HG03175 (cell line): Measurements from ENCODE around the gene PRR14.

Source experiments
- ATAC-seq: cut with Tn5 transposase; IDR thresholded peaks from one replicate; pipeline ENCODE4 v1.9.1; 2021; ENCODE audit warnings: mild to moderate bottlenecking, moderate library complexity; ENCODE audit not compliant: unreplicated experiment

Gene PRR14

DNA sequence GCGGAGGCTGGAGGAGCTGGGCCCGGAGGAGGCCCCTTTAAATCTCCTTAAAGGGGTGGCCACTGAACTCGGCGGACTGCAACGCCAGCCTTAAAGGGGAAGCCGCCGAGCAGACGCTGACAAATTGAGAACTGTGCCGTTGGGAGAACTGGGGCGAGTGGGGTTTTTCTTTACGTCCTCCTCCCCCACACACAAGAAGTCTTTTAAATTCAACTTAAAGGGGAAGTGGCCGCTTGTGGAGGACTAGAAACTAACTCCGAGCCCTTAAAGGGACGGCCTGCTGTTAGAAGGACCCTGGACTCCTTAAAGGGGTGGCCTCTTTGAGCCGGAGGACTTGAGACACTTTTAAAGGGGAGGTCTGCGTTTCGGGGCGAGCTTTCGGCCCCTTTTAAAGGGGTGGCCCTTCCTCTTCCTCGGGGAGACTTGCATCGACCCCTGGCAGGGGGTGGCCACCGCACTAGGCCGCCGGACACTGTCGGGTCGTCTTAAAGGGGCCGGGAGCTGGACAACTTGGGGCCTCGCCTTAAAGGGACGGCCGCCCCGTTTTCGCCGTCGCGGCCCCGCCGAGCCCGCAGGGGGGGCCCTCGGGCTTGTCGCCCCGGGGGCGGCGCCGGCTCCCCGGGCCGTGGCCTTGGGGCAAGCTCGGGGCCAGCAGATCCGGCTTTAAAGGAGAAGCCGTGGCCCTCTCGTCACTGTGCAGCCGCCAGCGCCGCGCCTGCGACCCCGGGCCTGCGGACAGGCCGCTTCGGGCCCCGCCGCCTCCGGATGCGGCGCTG, 8.2 kb downstream of the PRR14 start:
- ATAC-seq, result peak; percentile 25

DNA sequence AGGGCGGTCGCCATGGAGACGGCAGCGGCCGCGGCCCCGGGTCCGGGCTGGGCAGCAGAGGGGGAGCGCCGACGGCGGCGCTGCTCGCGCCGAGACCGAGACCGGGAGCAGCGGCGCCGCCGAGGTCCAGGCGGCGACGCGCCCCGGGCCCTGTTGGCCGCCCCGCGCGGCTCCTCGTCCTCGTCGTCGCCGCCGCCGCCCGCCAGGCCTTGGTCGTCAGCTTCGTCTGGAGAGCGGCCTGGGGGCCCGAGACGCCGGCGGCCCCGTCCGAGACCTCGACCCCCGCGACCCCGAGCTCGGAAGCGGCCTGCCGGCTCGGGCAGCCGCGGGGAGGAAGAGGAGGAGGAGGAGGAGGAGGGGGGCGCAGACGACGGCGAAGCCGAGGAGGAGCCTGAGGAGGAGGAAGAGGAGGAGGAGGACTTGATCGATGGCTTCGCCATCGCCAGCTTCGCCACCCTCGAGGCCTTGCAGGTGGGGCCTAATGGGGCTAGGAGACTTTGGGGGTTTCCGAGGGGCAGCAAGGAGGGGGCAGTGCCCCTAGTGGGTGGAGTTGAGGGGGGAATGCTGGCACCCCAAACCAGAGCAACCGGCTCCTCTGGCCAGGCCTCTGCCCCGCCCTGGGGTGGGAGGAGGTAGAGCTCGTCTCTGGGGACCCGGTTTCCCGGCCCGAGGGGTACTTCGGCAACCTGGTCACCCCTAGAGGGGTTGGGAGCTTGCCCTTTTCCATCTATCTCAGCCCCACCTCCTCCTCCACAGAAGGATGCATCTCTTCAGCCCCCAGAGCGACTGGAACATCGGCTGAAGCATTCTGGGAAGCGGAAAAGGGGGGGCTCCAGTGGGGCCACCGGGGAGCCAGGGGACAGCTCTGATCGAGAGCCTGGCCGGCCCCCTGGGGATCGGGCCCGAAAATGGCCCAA, 9.0 kb downstream of the PRR14 start:
- no peak for ATAC-seq

DNA sequence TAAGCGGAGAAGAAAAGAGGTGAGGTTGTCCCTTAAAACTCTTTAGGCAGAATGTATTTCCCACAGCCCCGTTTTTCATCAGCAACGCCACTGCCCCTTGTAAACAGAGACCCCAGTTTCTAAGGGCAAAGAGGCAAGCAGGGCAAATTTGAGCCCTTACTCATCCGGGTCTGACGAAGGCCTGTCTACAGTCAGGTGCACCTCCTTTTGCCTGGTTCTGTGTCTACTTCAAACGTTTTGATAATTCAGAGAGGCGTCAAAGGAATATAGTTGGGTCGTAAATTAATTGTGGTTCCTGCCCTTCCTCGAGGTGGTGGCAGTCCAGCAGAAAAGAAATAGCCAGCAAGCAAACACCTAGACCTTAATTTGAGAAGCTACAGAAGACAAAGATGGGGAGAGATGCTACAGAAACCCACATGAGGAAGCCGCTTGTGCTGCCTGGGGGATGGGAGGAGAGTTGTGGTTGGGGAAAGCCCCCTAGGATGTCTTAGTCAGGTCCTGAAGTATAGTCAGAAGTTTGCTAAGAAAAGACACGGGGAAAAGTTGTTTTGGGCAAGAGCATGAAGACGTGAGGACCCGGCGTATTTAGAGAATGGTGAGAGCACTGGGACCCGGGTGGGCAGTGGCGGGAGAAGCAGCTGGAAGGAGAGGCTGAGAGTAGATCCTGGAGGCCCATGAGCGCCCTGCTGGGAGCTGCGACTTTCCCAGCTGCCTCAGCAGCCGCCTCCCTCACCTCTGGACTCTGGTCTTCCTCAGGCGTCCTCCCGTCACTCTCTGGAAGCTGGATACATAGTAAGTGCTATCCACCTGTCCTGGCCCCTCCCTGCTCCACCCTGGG, 9.9 kb downstream of the PRR14 start:
- ATAC-seq, result no peak

DNA sequence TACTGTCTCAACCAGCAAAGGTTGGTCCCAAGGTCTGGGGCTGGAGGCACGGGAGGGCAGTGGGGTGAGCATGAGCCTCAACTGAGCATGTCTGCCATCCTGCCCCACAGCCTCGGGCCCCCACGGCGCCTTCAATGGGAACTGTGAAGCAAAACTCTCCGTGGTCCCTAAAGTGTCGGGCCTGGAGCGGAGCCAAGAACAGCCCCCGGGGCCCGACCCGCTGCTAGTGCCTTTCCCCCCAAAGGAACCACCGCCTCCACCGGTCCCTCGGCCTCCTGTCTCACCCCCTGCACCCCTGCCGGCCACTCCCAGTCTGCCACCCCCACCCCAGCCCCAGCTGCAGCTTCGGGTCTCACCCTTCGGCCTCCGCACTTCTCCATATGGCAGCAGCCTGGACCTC, 11.7 kb downstream of the PRR14 start:
- no peak for ATAC-seq

DNA sequence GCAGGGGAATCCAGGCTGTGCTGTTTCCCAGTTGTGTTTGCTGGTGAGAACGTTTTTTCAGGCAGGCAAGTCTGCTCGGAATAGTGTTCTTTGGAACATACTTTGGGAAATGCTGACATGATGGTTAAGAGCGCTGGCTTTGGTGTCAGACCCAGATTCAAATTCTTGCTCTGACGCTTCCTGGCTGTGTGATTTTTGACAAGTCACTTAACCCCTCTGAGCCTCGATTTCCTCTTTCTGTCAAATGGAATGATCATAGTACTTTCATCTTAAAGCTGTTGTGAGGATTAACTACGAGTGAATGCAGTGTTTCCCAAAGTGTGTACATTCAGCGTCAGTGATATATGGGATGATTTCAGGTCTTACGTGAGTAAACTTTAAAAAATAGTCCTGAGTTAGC, 12.3 kb downstream of the PRR14 start:
- no peak for ATAC-seq

DNA sequence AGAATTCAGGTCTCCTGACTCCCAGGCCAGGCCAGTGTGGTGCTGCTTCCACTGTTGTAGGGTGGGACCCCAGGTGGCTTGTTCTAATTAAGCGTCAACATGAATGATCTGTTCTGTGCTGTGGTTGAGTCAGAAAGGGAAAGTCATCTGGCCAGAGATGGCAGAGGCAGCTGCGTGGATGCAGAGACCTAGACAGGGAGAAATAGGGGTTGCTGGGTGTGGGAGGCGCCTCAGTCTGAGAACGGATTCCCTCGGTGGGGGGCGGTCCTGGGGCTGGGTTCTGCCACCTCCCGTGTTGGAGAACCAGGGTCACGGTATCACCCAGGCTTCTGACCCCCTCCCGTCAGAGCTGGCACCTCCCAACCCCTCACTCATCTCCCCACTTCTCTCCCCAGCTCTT, 13.1 kb downstream of the PRR14 start:
- no peak for ATAC-seq

DNA sequence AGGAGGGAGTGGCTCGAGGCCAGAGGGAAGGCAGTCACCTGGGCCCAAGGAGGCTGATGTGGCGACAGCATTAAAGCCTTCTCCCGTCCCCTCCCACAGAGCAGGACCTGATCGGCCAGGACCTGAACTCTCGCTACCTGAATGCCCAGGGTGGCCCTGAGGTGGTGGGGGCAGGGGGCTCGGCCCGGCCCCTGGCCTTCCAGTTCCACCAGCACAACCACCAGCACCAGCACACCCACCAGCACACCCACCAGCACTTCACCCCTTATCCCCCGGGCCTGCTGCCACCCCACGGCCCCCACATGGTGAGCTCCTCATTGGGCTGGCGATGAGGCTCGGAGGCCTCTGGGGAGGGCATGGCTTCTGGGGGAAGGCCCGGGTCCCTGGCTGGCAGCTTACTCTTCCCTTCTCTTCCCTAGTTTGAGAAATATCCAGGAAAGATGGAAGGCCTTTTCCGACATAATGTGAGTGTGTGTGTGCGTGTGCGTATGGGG, 13.9 kb downstream of the PRR14 start:
- no peak for ATAC-seq

DNA sequence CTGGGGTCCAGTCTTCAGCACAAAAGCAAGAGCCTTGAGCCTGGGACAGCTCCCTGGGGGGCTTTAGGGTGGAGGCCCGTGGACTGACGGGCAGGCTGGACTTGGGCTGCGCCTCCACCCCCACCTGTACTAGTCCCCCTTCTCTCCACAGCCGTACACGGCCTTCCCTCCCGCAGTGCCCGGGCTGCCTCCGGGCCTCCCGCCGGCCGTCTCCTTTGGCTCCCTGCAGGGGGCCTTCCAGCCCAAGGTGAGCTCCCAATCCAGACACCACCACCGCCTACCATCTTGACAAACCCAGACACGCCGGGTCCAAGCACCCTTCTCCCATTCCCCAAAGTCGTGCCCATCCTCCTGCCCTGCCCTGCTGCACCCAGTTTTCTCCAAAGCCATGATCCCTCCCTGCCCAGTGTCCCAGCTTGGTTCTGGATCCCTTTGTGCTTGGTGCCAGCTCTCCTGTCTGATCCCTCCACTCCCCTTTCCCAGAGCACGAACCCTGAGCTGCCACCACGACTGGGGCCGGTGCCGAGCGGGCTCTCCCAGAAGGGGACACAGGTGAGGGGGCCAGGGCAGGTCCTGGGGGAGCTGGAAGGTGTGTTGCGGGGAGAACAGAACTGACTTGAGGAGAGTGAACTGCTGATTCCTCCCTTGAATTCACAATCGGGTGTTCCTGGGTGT, 14.5 kb downstream of the PRR14 start:
- ATAC-seq, result no peak

DNA sequence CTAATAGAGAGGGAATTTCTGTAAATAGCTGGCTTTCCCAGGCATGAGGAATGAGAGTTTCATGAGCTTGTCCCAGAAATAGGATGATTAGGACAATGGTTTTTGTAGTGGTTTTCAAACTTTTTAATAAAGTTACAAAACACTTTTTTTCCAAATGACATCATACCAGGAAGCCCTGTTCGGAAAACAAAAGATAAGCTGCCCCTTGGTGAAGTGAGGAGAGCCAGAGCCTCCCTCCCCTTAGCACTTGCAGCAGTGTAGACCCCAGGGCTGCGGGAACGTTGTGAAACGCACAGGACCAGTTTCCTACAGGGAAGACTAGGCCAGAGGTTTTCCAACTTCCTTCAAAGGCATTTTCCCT, 15.1 kb downstream of the PRR14 start:
- ATAC-seq, result no peak

DNA sequence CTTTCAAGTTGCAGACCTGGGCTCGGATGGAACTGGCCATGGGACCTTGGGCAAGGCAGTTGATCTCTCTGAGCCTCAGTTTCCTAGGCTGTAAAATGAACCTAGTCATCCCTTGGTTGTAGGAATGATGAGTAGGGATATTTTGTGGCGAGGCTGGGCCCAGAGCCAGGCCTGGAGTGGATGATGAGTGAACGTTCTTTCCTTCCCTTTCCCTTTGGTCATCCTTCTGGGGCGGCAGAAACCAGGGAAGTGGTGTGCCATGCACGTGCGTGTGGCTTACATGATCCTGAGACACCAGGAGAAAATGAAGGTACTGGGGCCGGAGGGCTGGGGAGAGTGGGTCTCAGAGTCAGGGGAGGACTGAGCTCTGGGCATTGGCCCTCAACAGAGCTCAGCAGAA, 15.9 kb downstream of the PRR14 start:
- ATAC-seq, result no peak

DNA sequence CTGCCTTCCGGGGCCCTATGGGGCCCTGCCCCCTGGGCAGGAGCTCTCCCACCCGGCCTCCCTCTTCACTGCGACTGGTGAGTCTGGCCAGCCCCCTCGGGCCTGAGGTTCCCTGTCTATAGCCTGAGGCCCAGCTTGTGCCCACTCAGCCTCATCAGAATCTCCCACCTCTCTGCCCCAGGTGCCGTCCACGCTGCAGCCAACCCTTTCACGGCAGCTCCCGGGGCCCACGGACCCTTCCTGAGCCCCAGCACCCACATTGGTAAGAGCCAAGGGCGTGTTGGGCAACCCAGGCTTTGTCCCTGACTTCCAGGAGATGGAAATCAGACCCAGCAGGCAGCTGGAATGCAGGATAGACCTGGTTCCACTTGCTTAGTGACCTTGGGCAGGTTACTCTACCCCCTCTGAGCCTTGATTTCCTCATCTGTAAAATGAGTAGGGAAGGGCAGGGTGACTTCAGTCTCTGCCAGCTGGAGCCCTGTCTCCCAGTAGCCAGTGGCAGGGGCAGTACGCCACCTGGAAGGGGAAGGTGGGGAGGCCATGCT, 16.7 kb downstream of the PRR14 start:
- no peak for ATAC-seq

DNA sequence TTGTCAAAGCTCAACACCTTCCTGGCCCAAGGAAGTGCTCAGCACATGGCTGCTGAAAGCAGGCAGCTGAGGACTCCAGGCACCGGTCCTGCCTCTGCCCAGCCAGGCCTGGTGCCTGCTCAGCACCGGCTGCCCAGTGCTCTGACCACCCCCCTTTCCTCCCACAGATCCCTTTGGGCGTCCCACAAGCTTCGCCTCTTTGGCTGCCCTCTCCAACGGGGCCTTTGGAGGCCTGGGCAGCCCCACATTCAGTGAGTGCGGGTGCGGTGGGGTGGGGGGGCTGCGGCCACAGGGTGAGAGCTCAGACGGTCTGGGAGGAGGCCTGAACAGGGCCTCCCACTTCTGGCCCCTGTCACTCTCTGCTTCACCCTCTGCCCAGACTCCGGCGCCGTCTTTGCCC, 17.6 kb downstream of the PRR14 start:
- no peak for ATAC-seq

DNA sequence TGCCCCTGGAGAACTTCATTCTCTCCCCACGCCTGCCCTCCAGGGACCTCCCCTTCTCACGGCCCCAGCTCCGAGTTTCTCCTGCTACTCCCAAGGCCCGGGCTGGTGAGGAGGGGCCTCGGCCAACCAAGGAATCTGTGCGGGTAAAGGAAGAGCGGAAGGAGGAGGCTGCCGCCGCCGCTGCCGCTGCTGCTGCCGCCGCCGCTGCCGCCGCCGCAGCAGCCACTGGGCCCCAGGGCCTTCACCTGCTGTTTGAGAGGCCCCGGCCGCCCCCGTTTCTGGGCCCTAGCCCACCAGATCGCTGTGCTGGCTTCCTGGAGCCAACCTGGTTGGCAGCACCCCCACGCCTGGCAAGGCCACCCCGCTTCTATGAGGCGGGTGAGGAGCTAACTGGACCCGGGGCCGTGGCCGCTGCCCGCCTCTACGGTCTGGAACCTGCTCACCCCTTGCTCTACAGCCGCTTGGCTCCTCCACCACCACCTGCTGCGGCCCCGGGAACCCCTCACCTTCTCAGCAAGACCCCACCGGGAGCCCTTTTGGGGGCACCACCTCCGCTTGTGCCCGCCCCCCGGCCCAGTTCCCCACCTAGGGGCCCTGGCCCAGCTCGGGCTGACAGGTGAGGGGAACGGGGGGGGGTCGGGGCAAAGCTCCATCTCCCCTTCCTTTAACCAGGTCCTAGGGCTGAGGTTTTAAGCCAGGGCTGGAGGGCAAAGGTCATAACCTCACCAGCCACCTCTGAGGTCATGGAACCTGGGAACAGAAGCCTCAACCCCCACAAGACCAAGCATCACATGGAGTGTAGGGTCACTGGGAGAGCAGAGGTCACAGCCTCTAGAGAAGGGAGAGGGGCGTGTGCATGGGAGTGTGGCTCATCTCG, 18.5 kb downstream of the PRR14 start:
- no peak for ATAC-seq

DNA sequence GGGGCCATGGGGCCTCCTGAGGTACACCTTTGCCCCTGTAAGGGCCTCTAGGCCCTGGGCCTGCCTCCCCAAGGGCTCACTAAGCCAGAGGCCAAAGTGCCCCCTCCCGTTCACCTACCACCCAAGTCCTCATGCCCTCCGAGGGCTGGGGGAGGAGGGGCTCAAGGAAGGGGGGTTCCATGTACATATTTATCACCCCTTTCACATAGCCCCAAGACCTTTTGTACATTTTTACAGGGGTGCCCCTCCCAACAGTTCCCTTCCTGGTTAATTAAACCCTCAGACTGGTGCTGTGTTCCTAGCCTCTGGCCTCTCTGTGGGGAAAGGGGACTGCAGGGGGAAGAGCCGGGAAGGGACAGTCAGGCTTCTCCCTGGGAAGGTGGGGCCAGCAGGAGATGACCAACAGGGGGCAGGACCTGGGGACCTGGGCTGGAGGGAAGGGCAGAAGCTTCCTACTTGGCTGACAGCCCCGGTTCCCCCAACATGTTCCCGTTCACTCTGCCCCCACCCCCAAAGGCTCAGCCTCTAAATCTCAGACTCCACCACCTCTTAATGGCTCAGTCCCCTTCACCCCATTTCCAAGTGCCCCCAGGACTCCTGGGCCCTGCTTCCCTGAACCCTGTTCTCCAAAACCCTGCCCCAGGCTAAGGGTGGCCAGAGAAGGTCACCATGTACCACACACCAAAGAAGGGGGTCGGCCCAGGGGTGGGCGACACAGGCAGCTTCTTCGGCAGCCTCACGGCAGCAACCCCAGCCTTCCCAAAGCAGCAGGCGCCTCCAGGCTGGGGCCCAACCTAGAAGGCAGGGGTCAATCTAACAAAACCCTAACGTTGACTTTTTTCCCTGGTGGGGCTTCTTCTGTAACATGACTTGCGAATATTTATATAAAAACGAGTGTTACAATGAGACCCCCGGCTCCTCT, 19.4 kb downstream of the PRR14 start:
- no peak for ATAC-seq

DNA sequence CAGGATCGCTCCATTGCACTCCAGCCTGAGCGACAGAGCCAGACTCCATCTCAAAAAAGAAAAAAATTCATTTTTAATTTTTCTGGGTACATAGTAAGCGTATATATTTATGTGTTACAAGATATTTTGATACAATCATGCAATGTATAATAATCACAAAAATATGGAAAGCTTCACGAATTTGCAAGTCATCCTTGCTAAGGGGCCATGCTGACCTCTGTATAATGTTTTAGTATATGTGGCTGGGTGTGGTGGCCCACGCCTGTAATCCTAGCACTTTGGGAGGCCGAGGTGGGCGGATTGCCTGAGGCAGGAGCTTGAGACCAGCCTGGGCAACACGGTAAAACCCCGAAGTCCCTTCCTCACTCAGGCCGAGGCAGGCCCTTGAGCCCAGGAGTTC, 24.4 kb downstream of the PRR14 start:
- no peak for ATAC-seq

DNA sequence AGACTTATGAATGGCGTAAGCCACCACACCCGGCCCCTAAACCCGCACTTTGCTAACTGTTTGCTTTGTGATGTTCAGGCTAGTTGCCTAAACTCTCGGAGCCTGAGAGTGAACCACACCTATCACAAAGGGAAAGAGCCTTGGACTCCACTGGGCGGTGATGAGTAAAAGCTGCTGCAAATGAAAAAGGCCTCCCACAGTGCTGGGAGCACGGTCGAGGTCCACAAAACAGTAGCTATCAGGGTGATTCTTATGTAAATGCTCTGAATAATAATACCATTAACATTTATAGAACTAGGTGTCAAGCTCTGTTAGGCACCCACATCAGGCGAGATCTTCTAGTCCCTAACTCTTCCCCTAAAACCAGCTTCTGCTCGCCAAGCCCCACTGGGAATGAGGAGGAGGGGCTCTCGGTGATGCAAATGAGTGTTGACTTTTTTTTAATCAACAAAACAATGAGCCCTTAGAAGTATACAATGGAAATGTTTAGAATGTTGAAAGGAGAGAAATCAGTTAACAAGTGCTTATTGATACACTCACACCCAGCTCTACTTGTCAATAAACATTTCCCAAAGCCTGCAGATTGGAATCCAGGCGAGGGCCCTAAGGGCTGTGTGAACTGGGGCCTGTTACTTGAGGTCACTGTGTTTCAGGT, 27.3 kb downstream of the PRR14 start:
- ATAC-seq, result no peak

DNA sequence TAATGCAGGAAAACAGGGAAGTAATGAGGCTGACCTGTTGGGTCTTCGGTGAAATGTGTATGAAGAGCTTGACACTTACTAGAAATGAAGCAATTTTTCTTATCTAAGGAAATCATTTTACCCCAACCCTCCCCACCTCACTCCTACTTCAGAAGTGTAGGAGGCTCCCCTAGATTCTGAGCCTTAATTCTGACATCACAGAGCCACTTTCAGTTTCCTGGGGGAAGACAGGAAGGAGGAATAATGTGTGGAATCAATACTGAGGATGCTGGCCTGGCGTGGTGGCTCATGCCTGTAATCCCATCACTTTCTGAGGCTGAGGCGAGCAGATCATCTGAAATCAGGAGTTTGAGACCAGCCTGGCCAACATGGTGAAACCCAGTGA, 27.8 kb downstream of the PRR14 start:
- ATAC-seq, result no peak

DNA sequence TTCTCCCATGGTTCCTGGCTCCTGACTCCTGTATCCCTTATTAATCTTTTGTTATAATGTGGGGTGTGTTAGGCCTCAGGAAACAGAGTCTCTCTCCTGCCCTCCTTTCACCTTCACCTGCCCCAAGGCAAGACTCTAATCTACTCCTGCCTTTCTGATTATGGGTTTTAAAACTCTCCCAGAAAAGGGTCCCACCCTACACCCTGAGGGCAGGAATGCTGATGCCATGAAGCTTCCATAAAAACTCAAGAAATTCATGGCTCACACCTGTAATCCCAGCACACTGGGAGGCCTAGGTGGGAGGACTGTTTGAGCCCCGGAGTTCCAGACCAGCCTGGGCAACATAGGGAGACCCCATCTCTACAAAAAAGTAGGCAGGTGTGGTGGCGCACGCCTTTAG, 29.6 kb downstream of the PRR14 start:
- no peak for ATAC-seq
